ENCODE measurements around the gene SYTL3. TPM values are rescaled to one million over a fixed set of nuclear protein-coding genes. Genes with fewer than 3 reads are reported as not detected.
A peak's percentile ranks its signal among the peaks of the same experiment; 100 is the strongest.

Gene SYTL3
- total RNA-seq, 1 experiment from 2014 or later = 0.28 TPM

GRCh38 chr6:158803733-158804143 is 153.9 kb downstream of the SYTL3 start (continued):
- TF ChIP-seq, protein P1, sequence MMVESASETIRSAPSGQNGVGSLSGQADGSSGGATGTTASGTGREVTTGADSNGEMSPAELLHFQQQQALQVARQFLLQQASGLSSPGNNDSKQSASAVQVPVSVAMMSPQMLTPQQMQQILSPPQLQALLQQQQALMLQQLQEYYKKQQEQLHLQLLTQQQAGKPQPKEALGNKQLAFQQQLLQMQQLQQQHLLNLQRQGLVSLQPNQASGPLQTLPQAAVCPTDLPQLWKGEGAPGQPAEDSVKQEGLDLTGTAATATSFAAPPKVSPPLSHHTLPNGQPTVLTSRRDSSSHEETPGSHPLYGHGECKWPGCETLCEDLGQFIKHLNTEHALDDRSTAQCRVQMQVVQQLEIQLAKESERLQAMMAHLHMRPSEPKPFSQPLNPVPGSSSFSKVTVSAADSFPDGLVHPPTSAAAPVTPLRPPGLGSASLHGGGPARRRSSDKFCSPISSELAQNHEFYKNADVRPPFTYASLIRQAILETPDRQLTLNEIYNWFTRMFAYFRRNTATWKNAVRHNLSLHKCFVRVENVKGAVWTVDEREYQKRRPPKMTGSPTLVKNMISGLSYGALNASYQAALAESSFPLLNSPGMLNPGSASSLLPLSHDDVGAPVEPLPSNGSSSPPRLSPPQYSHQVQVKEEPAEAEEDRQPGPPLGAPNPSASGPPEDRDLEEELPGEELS (CRISPR knock-in tag; IDR thresholded peaks at IDR 0.05) = no peak
- TF ChIP-seq CREB1 (CRISPR knock-in tag; IDR thresholded peaks at IDR 0.05) (no peak), USF1 (CRISPR knock-in tag; IDR thresholded peaks at IDR 0.05) (no peak), ZBTB21 (CRISPR knock-in tag; IDR thresholded peaks at IDR 0.05; ENCODE audit: borderline replicate concordance) (no peak), NR3C1 (CRISPR knock-in tag; conservative IDR thresholded peaks at IDR 0.05; ENCODE audit: low read depth) (no peak), RELA (CRISPR knock-in tag; IDR thresholded peaks at IDR 0.05; ENCODE audit: borderline replicate concordance) (no peak)
- TF ChIP-seq, protein P2, sequence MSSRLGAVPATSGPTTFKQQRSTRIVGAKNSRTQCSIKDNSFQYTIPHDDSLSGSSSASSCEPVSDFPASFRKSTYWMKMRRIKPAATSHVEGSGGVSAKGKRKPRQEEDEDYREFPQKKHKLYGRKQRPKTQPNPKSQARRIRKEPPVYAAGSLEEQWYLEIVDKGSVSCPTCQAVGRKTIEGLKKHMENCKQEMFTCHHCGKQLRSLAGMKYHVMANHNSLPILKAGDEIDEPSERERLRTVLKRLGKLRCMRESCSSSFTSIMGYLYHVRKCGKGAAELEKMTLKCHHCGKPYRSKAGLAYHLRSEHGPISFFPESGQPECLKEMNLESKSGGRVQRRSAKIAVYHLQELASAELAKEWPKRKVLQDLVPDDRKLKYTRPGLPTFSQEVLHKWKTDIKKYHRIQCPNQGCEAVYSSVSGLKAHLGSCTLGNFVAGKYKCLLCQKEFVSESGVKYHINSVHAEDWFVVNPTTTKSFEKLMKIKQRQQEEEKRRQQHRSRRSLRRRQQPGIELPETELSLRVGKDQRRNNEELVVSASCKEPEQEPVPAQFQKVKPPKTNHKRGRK (CRISPR knock-in tag; IDR thresholded peaks at IDR 0.05; ENCODE audit: borderline replicate concordance) = no peak

- no peaks in the 10 kb centered on the region for H3K27me3 Mint-ChIP-seq (ENCODE audit: low read depth)
- ChIA-PET POLR2A (interaction anchor here (1.3 kb wide), 1 partner anchor 65 kb away, joined by 5 read pairs; no protein-coding TSS in a partner anchor), CTCF (no interaction called here)
- DNase-seq (ENCODE audit: low spot score) = no peak
- no peak for ATAC-seq
- H3K36me3 Mint-ChIP-seq = peaks cover 5% of the 10 kb centered on the region; the same call in 1 of the 2 replicates
- H3K4me1 Mint-ChIP-seq = peaks cover 95% of the 10 kb centered on the region
- peak overlapping the region; percentile 85 for H3K27ac Mint-ChIP-seq
- peak overlapping the region; percentile 34; the same call in 1 of the 2 replicates for H3K4me3 Mint-ChIP-seq
- no peak for TF ChIP-seq IRF2 (CRISPR knock-in tag; IDR thresholded peaks at IDR 0.05; ENCODE audit: borderline replicate concordance, low read depth)
- TF ChIP-seq CREB1 (CRISPR knock-in tag; IDR thresholded peaks at IDR 0.05) = no peak
- no peak for TF ChIP-seq ZNF671 (CRISPR knock-in tag; IDR thresholded peaks at IDR 0.05)
- TF ChIP-seq ERG (CRISPR knock-in tag; IDR thresholded peaks at IDR 0.05) = no peak
- TF ChIP-seq NFATC4 (CRISPR knock-in tag; IDR thresholded peaks at IDR 0.05) = no peak
- TF ChIP-seq SMAD4 (CRISPR knock-in tag; IDR thresholded peaks at IDR 0.05) = no peak
- no peak for TF ChIP-seq ZBTB43 (CRISPR knock-in tag; IDR thresholded peaks at IDR 0.05)
- TF ChIP-seq ZNF396 (CRISPR knock-in tag; IDR thresholded peaks at IDR 0.05; ENCODE audit: borderline replicate concordance) = no peak
- no peak for TF ChIP-seq USF1 (CRISPR knock-in tag; IDR thresholded peaks at IDR 0.05)
- TF ChIP-seq ZNF138 (CRISPR knock-in tag; conservative IDR thresholded peaks at IDR 0.05) = no peak
- TF ChIP-seq ETV6 (CRISPR knock-in tag; IDR thresholded peaks at IDR 0.05) = no peak
- no peak for TF ChIP-seq FOXK1 (CRISPR knock-in tag; IDR thresholded peaks at IDR 0.05)
- TF ChIP-seq, protein P2 (CRISPR knock-in tag; IDR thresholded peaks at IDR 0.05; ENCODE audit: borderline replicate concordance) = no peak
- TF ChIP-seq TCF7 (CRISPR knock-in tag; IDR thresholded peaks at IDR 0.05; ENCODE audit: low read depth) = no peak
- TF ChIP-seq TEAD4 (CRISPR knock-in tag; IDR thresholded peaks at IDR 0.05) = no peak
- no peaks in the 10 kb centered on the region for H3K9me3 Mint-ChIP-seq
Measured at GRCh38 chr6:158804207-158804606, 154.4 kb downstream of the SYTL3 start.

All from WTC11 (cell line).